Glutamatergic neuron (in vitro differentiated cells): ENCODE data around the gene MAPK8IP2. TPM values are rescaled to one million over a fixed set of nuclear protein-coding genes. Genes with fewer than 3 reads are reported as not detected.
A peak's percentile ranks its signal among the peaks of the same experiment; 100 is the strongest.

Experiments
- DNase-seq: peaks from one replicate; pipeline ENCODE4 v3.0.0; 2022
- H3K27ac Mint-ChIP-seq: one replicate; pipeline ENCODE4 v1.8.0; 2020; ENCODE audit warnings: mild to moderate bottlenecking, mixed read lengths, inconsistent platforms; ENCODE audit not compliant: unreplicated experiment
- H3K27me3 Mint-ChIP-seq: one replicate; pipeline ENCODE4 v1.8.0; 2020; ENCODE audit warnings: mild to moderate bottlenecking, moderate library complexity, mixed read lengths, inconsistent platforms; ENCODE audit not compliant: unreplicated experiment
- H3K36me3 Mint-ChIP-seq: one replicate; pipeline ENCODE4 v1.8.0; 2020; ENCODE audit warnings: mild to moderate bottlenecking, mixed read lengths, inconsistent platforms; ENCODE audit not compliant: unreplicated experiment
- H3K4me1 Mint-ChIP-seq: one replicate; pipeline ENCODE4 v1.8.0; 2020; ENCODE audit warnings: mild to moderate bottlenecking, low read depth, mixed read lengths, inconsistent platforms; ENCODE audit not compliant: unreplicated experiment
- H3K4me3 Mint-ChIP-seq: one replicate; pipeline ENCODE4 v1.8.0; 2020; ENCODE audit warnings: mild to moderate bottlenecking, mixed read lengths, inconsistent platforms; ENCODE audit not compliant: unreplicated experiment
- H3K9me3 Mint-ChIP-seq: one replicate; pipeline ENCODE4 v1.8.0; 2020; ENCODE audit warnings: mild to moderate bottlenecking, moderate library complexity, mixed read lengths, inconsistent platforms; ENCODE audit not compliant: unreplicated experiment
- CTCF ChIP-seq: fragments of 200-600 bp; sonication (generic); IDR thresholded peaks from one replicate; pipeline ENCODE4 v1.5.0; 2021; ENCODE audit not compliant: partially characterized antibody, unreplicated experiment
- total RNA-seq: library from RNA; stranded (reverse); fragmentation: NEBNext Ultra II Directional; extraction: Animal tissue kit (Norgen Biotek cat#: 25700); gene quantifications from one replicate; pipeline ENCODE4 v1.2.1, GENCODE V29; 2021; ENCODE audit not compliant: unreplicated experiment

Gene MAPK8IP2
- total RNA-seq, 1 donor from 2014 or later, result 143 TPM

GRCh38 chr22:50575426-50575941, 25.1 kb upstream of the MAPK8IP2 start:
- no peaks in the 10 kb centered on the region for H3K36me3 Mint-ChIP-seq
- peaks cover 10% of the 10 kb centered on the region for H3K9me3 Mint-ChIP-seq
- no peak for DNase-seq
- H3K27ac Mint-ChIP-seq, result no peak overlapping the region
- TF ChIP-seq CTCF, result no peak
- no peak overlapping the region for H3K4me3 Mint-ChIP-seq
- peaks cover 10% of the 10 kb centered on the region for H3K4me1 Mint-ChIP-seq
- H3K27me3 Mint-ChIP-seq, result peaks cover 2% of the 10 kb centered on the region

- H3K4me3 Mint-ChIP-seq, result no peak overlapping the region
- no peak for TF ChIP-seq CTCF
- peak overlapping the region; percentile 59 for H3K27ac Mint-ChIP-seq
- H3K4me1 Mint-ChIP-seq, result peaks cover 10% of the 10 kb centered on the region
- H3K9me3 Mint-ChIP-seq, result peaks cover 10% of the 10 kb centered on the region
- DNase-seq, result peak; percentile 36
- no peaks in the 10 kb centered on the region for H3K36me3 Mint-ChIP-seq
- H3K27me3 Mint-ChIP-seq, result peaks cover 2% of the 10 kb centered on the region
Observed at GRCh38 chr22:50576070-50576469, 24.5 kb upstream of the MAPK8IP2 start.

GRCh38 chr22:50576806-50577696, 23.5 kb upstream of the MAPK8IP2 start:
- Mint-ChIP-seq H3K4me3 (peak overlapping the region; percentile 42), H3K27me3 (peaks cover 2% of the 10 kb centered on the region), H3K4me1 (peaks cover 14% of the 10 kb centered on the region), H3K27ac (no peak overlapping the region), H3K36me3 (no peaks in the 10 kb centered on the region), H3K9me3 (peaks cover 12% of the 10 kb centered on the region)
- no peak for DNase-seq
- no peak for TF ChIP-seq CTCF

- no peak for TF ChIP-seq CTCF
- H3K4me3 Mint-ChIP-seq, result peak overlapping the region; percentile 42
- H3K27ac Mint-ChIP-seq, result no peak overlapping the region
- H3K9me3 Mint-ChIP-seq, result peaks cover 12% of the 10 kb centered on the region
- peaks cover 2% of the 10 kb centered on the region for H3K27me3 Mint-ChIP-seq
- H3K4me1 Mint-ChIP-seq, result peaks cover 14% of the 10 kb centered on the region
- no peaks in the 10 kb centered on the region for H3K36me3 Mint-ChIP-seq
- no peak for DNase-seq
Observed at GRCh38 chr22:50577697-50577986, 23.0 kb upstream of the MAPK8IP2 start.
